ENCODE data around the gene GLI3.
A peak's percentile ranks its signal among the peaks of the same experiment; 100 is the strongest.

Gene GLI3

GRCh38 chr7:42022791-42023190, 214.2 kb downstream of the GLI3 start:
- no peak for DNase-seq

DNA sequence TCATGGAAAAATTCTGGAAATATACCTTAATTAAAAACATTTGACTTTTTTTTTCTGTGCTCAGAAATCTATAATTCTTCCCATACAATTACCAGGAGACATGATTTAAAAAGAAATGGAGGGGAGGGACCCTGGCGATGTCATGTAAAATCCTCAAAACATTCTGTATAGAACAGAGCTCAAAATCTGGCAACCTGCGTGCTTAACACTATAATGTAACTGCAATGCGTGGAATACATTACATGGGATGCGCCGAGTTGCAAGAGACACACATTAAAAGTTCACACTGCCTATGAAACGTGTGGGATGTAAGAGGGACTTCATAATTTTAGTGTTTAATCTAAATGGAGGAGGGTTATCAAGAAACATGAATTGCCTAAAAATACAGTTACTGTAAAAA, 215.0 kb downstream of the GLI3 start:
- DNase-seq: no peak

DNA sequence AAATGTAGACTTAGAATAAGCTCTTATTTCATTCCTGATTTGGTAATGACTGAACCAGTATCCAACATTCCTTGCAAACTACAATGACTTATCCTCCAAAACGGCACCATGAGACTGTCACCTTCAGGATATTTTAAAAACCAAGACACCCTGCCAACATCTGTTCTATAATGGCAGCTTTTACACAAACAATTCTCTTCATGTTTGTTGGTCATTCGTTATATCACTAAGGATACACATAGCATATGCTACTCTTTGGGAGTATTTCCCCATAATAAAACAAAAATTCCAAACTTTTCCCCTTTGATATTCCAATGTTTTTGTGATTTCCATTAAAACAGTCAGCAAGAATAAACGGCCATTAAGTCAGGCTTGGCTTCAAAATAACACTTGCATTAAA, 215.4 kb downstream of the GLI3 start:
- no peak for DNase-seq

GRCh38 chr7:42020061-42020460, 216.9 kb downstream of the GLI3 start:
- no peak for DNase-seq

GRCh38 chr7:42017349-42017986, 219.5 kb downstream of the GLI3 start:
- no peak for DNase-seq

DNA sequence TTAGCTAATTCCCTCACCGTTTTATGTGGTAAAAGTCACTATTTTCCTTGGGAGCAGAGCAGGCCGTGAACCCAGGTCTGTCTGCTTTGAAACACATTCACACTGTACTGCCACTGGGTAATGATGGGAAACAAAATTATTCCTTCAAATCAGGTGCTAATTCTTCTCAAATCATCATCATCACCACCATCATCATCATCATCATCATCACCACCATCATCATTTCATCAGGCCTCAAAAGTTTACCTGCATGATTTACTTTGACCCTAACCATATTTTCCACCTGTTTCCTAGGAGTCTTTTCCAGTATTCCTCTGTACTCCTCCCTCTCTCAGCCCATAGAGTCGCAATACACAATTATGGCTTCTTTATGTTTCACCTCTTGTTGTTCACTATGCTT, 220.5 kb downstream of the GLI3 start:
- DNase-seq: no peak

DNA sequence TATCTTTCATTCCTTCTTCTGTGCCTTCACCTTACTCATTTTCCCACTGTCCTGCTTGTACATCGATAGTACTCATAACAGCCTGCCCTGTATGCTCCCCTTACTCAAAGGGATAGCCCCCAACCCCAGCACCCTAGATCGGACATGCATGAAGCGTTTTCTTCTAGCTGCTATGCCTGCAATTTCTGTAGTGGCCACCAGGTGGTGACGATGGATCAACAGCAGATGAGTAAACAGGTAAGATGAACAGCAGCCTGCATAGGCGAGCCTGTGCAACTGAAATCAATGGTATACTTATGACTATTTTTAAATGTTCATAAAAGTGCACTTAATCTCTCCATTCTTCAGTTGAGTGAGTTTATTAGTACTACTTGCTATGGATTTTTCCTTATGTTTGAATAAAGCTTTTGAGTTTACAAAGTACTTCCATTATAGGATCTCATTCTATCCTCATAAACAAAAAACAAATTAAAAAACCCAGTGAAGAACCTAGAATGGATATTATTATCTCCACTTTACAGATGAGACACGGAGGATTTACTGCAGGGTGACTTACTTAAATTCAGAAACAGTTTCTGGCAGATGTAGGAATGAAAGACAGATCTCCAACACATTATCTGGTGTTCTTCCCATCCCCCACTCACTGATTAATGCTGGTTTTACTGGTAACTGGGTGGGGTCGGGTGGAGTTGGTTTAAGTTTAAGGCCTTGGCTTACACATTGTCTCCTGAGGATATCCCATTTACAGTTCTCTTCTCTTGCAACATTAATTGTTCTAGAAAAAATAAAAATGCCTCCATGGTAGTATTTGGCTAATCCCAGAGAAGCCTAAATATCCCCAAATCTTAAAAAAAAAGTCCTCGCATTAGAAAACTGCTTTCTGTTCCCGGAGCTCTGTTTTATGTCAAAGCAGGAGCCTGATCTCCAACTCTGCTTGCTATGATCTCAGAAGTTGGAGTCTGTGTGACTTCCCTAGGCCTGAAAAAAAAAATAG, 222.1 kb downstream of the GLI3 start:
- peak; percentile 64 for DNase-seq

GRCh38 chr7:42012786-42013360, 224.1 kb downstream of the GLI3 start:
- no peak for DNase-seq

DNA sequence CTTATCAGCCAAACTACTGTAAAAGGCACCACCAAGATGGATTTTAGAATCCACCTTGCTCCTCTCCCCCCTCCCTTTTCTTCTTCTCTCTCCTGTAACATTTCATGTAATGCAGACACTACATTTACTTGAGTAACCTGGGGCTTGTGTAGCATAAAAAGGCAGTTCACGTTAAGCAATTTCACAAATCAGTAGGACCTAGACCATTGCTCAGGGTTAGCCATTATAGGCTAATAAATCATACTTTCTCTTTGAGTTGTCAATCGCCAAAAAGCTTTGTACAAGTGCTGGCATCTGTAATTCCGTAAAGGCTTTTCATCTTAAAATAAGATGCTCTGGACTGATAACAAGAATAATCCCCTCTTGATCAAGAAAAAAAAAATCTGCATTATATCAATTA, 224.7 kb downstream of the GLI3 start:
- no peak for DNase-seq

DNA sequence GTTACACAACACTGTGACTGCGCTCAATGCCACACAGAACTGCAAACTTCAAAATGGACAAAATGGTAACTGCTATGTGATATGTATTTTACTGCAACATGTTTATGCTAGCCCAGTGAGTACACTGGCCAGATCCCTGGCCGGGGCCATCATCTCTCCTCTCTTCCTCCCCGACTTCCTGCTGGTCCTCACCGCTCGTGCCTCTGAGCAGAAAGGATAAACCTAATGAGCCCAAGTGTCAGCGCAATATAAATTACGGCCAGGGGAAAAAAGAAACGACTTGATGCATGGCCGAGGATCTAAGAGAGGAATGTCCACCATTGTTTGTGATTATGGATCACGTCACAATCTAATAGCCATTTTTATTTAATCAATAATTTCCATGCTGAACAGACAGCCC, 225.2 kb downstream of the GLI3 start:
- DNase-seq: no peak

DNA sequence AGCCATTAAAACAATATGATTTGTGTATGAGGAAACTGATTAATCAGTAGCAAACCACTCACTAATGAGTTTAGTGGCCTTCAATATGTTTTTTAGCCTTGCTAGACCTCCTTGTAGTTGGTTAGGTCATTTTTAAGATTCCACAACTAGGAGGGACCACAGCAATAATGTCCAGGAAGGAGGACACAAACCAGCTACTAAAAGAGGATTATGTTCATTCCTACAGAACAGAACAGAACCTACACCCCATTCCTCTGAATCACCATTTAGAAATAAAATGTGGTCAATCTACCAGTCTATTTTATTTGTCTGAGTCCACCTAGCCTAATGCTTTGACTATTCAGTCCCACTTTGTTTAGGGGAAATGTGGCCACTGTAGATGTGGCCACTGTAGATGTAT, 226.3 kb downstream of the GLI3 start:
- no peak for DNase-seq

DNA sequence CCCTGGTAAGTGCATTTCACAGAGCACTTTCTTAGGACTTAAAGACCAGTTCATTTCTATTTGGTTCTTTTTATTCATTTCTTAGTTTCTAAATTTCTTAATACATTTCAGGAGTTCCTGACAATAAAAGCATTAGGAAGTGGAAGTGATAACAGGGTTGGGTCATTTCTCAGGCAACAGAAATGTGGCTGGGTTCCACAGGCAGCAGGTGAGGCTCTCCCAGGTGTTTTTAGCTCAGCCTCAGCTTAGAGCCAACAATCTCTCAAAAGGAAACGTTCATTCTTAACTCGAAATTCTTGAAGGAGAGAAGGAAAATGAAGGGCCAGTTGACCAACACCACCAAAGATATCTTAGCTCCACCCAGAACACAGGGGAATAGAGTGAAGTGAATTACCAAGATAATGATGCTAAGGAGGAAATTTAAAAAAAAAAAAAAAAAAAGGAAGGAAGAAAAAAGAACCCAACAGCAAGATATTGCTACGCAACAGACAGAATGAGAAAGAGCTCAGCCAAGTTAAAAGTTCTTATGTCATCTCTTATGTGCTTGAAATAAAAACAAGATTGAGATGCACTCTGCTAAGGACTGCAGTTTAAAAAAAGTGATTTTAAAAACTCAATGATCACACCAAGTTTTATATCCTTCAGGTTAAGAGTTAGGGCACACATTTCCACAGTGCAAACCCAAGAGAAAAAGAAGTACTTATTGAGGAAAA, 230.1 kb downstream of the GLI3 start:
- no peak for DNase-seq

DNA sequence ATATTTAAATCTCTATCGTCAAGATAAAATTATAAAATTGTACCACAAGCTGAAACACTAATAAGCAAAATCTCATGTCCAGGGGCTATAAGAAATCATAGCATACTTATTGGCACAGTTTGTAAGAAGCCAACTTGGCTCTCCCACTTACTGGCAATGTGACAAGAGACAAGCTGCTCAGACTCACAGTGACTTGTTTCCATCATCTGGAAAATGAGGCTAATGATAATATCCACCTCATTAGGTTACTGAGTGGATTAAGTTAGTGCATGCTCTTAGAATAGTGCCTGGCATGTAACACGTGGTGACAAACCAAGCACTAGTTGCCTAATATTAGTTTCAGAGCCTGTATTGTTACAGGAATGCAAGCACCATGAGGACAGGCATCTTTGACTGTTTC, 234.4 kb downstream of the GLI3 start:
- DNase-seq: no peak

- DNase-seq: no peak
Observed at GRCh38 chr7:41999736-42000283, 237.2 kb downstream of the GLI3 start.

DNA sequence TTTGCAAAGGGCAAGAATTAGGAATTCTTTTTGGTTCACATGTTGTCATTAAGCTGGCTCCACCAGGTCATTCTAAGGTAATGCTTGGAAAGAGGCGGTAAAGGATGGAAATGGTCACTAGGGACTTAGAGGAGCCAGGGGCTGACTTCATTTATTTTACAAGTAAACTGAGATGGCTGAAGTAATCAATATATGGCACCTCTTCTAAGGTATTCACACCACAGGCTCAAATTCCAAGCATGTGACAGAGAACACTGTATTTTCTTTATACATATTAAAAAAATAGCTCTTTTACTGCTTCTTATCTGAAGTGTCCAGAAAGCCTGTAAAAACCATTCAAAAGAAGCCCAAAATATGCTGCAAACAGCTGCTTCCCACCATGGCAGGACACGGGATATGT, 239.0 kb downstream of the GLI3 start:
- no peak for DNase-seq

DNA sequence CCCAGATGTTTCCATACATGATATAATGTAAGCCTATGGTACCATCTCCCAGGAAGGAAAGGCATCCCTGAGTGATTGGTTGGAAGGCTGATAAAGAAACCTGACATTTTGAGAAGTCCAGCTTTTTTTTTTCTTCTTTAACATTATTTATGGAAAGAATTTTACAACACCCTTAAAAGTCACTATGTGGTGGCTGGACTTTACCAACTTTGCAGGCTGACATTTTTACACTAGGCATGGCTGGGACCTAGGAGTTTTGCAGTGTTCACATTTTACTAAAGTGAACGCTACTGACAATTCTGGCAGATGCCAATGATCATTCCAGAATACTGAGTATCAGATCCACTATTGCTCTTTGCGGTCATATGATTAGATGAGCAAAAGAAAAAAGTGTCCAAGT, 239.9 kb downstream of the GLI3 start:
- DNase-seq: no peak

DNA sequence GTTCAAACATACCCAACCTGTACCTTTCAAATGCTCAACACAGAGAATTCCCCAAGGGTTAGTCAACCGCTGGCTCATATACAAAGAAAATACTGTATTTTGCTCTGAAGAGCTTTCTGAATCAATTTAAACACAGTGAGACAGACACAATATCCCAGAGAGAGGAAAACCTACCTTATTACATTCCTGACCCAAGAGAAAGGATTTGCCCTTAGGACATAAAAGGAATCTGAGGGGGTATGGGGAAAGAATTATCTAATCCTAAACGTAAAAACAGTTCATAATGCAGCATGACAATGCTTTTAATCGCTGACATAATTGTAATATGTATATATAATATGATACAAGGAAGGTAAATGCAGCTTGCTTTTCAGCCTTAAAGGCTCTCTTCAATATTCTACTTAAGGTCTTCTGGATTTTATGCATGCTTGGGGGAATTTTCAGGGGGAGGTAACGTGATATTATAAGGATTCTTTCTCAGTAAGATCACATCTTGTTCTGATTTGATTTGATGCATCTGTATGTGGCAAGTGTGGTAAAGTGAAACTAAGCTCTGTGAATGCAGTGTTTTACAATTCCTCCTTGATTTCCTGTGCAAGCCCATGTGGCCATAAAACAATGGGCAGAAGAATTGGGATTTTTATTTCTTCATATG, 240.5 kb downstream of the GLI3 start:
- no peak for DNase-seq

- DNase-seq: no peak
Observed at GRCh38 chr7:41995632-41996271, 241.3 kb downstream of the GLI3 start.

GRCh38 chr7:41994746-41995110, 242.3 kb downstream of the GLI3 start:
- no peak for DNase-seq

DNA sequence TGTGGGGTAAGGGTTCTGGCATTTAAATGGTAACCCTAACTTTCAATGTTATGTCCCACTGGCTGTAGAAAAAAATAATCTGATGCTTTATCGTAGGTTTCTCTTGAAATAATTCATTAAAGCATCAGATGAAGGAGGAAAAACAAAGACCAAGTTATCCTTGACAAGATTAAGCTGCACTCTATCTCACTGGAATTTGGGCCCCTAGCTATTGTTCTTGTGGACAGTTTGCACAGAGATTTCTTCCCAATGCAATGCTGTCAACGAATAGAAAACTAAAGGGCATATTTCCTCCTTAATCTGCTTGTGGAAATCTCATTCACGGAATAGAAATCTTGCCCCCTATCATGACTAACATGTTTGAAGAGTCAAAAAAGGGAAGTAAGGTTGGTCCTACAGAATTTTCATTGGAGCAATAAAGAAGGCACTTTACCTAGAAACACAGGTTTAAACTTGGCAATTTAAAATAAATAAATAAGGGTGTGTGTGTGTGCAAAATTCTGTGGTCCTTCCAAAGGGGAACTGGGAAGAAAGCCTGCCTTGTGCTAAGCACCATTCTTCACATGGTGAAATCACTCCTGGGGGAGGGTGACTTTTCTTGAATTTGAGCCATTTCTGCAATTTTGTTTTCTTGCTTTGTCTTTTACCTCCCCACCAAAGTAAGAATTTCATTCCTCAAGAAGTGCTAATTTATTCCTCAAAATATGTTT, 242.8 kb downstream of the GLI3 start:
- no peak for DNase-seq
